OCI-LY1 (cell line): ENCODE measurements around the gene AMOTL1.

Experiments
- H2AFZ ChIP-seq: fragments of 200-600 bp; sonication (generic), shearing (Covaris generic); 2 replicates; pipeline ENCODE4 v1.6.0; 2014; ENCODE audit warnings: antibody characterized with exemption, mild to moderate bottlenecking, low read length
- H3F3A ChIP-seq: fragments of 200-600 bp; sonication (generic), shearing (Covaris generic); 2 replicates; pipeline ENCODE4 v1.6.0; 2014; ENCODE audit warnings: mild to moderate bottlenecking, antibody characterized with exemption, low read length, moderate library complexity; ENCODE audit not compliant: insufficient read depth
- H3K27ac ChIP-seq: fragments of 200-600 bp; sonication (generic); 2 replicates; pipeline ENCODE4 v1.5.1; 2014; ENCODE audit warnings: low read length, mixed run types, mild to moderate bottlenecking, low read depth; ENCODE audit not compliant: poor library complexity, severe bottlenecking
- H3K27me3 ChIP-seq: fragments of 200-600 bp; sonication (generic); 2 replicates; pipeline ENCODE4 v1.6.0; 2014; ENCODE audit warnings: antibody characterized with exemption, mild to moderate bottlenecking, low read length, moderate library complexity; ENCODE audit not compliant: insufficient read depth
- H3K36me3 ChIP-seq: fragments of 200-600 bp; sonication (generic); 2 replicates; pipeline ENCODE4 v1.6.1; 2014; ENCODE audit warnings: mild to moderate bottlenecking, antibody characterized with exemption, low read length, moderate library complexity, mixed read lengths; ENCODE audit not compliant: insufficient read depth
- H3K4me1 ChIP-seq: fragments of 200-600 bp; sonication (generic); 2 replicates; pipeline ENCODE4 v1.5.1; 2014; ENCODE audit warnings: mild to moderate bottlenecking, low read length, moderate library complexity; ENCODE audit not compliant: insufficient read depth, severe bottlenecking
- H3K4me2 ChIP-seq: fragments of 200-600 bp; sonication (generic), shearing (Covaris generic); 2 replicates; pipeline ENCODE4 v1.6.1; 2014; ENCODE audit warnings: low read length
- H3K4me3 ChIP-seq: fragments of 200-600 bp; sonication (generic); 2 replicates; pipeline ENCODE4 v1.5.1; 2014; ENCODE audit warnings: low read length, low read depth, mild to moderate bottlenecking, mixed read lengths; ENCODE audit not compliant: poor library complexity, severe bottlenecking
- H3K79me2 ChIP-seq: fragments of 200-600 bp; shearing (Covaris generic); 2 replicates; pipeline ENCODE4 v1.6.1; 2016; ENCODE audit warnings: mixed run types, low read length, mixed read lengths; ENCODE audit not compliant: insufficient read depth
- H3K9ac ChIP-seq: fragments of 200-600 bp; sonication (generic), shearing (Covaris generic); 2 replicates; pipeline ENCODE4 v1.6.1; 2014; ENCODE audit warnings: mild to moderate bottlenecking, low read length, mixed read lengths
- H3K9me2 ChIP-seq: fragments of 200-600 bp; sonication (generic), shearing (Covaris generic); 2 replicates; pipeline ENCODE4 v1.6.1; 2014; ENCODE audit warnings: low read depth, mild to moderate bottlenecking, low read length, mixed read lengths
- H3K9me3 ChIP-seq: fragments of 200-600 bp; shearing (Covaris generic); 2 replicates; pipeline ENCODE4 v1.6.1; 2014; ENCODE audit warnings: low read length, mixed read lengths
- H4K20me1 ChIP-seq: fragments of 200-600 bp; sonication (generic), shearing (Covaris generic); 2 replicates; pipeline ENCODE4 v1.6.0; 2016; ENCODE audit warnings: mild to moderate bottlenecking, low read length; ENCODE audit not compliant: insufficient read depth
- CTCF ChIP-seq: fragments of 200-600 bp; sonication (generic), shearing (Covaris generic); IDR thresholded peaks from 2 replicates; pipeline ENCODE4 v1.5.1; 2017; ENCODE audit warnings: mild to moderate bottlenecking, antibody characterized with exemption, low read length, moderate library complexity, mixed read lengths
- EZH2 ChIP-seq: fragments of 200-600 bp; sonication (generic), shearing (Covaris generic); IDR thresholded peaks from 2 replicates; pipeline ENCODE4 v1.8.0; 2017; ENCODE audit warnings: borderline replicate concordance, mixed run types, mild to moderate bottlenecking, antibody characterized with exemption, low read length, moderate library complexity, mixed read lengths

The AMOTL1 gene

GRCh38 chr11:94767701-94768601 lies at the start of gene AMOTL1:
Gene AMOTL1 (plus strand): TSS chr11:94768356. CDS start chr11:94768512, 156 bp downstream.
- Histone ChIP-seq H4K20me1 (no peaks in the 10 kb centered on the region), H3K36me3 (no peaks in the 10 kb centered on the region), H3K9me2 (no peaks in the 10 kb centered on the region), H3K79me2 (no peaks in the 10 kb centered on the region), H2AFZ (no peak within 1 kb of the TSS), H3K9me3 (no peaks in the 10 kb centered on the region), H3K27me3 (no peaks in the 10 kb centered on the region), H3K27ac (no peak within 1 kb of the TSS), H3K9ac (no peak within 1 kb of the TSS), H3K4me3 (no peak within 1 kb of the TSS), H3K4me1 (no peaks in the 10 kb centered on the region), H3F3A (no peaks in the 10 kb centered on the region), H3K4me2 (no peak within 1 kb of the TSS)
- TF ChIP-seq CTCF (no peak), EZH2 (no peak)

- Histone ChIP-seq H3K4me1 (no peaks in the 10 kb centered on the region), H3K79me2 (no peaks in the 10 kb centered on the region), H3K9ac (no peak overlapping the region), H3K27ac (no peak overlapping the region), H4K20me1 (no peaks in the 10 kb centered on the region), H3K9me3 (no peaks in the 10 kb centered on the region), H3K4me3 (no peak overlapping the region), H3K36me3 (no peaks in the 10 kb centered on the region), H3K4me2 (no peak overlapping the region), H3K27me3 (no peaks in the 10 kb centered on the region), H3K9me2 (no peaks in the 10 kb centered on the region), H3F3A (no peaks in the 10 kb centered on the region), H2AFZ (no peak overlapping the region)
- TF ChIP-seq EZH2 (no peak), CTCF (no peak)
Observed at GRCh38 chr11:94719876-94720275, 48.3 kb upstream of the AMOTL1 start.

GRCh38 chr11:94721565-94722292 lies 46.4 kb upstream of the AMOTL1 start:
- Histone ChIP-seq H3K79me2 (no peaks in the 10 kb centered on the region), H3K9me2 (no peaks in the 10 kb centered on the region), H3K4me2 (no peak overlapping the region), H2AFZ (no peak overlapping the region), H3K4me3 (no peak overlapping the region), H3K9me3 (no peaks in the 10 kb centered on the region), H4K20me1 (no peaks in the 10 kb centered on the region), H3F3A (no peaks in the 10 kb centered on the region), H3K36me3 (no peaks in the 10 kb centered on the region), H3K4me1 (no peaks in the 10 kb centered on the region), H3K27ac (no peak overlapping the region), H3K9ac (no peak overlapping the region), H3K27me3 (no peaks in the 10 kb centered on the region)
- TF ChIP-seq EZH2 (no peak), CTCF (no peak)
